NCI-H524 treated with DMSO at 0.1 percent for 48 hours (cell line): ENCODE data around the gene SLCO4A1.
"Not testable (repeated sequence)": the region's sequence is repeated elsewhere in the genome, so short reads cannot be mapped to it uniquely, and the experiment has no call there.

ENCODE experiments used
- DNase-seq: peaks from one replicate; lab custom pipeline; 2025; lab: John Stamatoyannopoulos, UW

Gene SLCO4A1

GRCh38 chr20:62666736-62667529 lies 24.6 kb downstream of the SLCO4A1 start:
- DNase-seq, result no peak

GRCh38 chr20:62667530-62668440 lies 25.5 kb downstream of the SLCO4A1 start:
- DNase-seq, result no peak

- no peak for DNase-seq
Observed at GRCh38 chr20:62668441-62669027, 26.2 kb downstream of the SLCO4A1 start.

- DNase-seq, result no peak
Observed at GRCh38 chr20:62669249-62669648, 26.9 kb downstream of the SLCO4A1 start.

DNA sequence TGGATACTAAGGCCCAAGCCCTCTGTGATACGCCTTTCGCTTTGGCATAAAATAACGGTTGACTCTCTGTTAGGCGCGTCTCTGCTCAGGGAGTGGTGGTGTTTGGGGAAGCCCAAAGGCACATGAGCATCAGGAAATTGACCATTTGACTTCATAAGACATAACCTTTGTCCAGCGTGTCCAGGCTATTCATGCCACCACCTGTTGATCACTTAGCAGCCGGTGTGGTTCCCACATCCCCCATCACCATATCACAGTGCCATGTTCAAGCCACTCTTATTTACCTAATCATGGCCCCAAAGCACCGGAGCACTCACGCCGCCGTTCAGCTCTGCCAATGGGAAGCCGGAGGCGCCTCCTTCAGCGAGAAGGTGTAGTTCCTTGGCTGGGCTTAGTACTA lies 27.9 kb downstream of the SLCO4A1 start:
- DNase-seq, result no peak

DNA sequence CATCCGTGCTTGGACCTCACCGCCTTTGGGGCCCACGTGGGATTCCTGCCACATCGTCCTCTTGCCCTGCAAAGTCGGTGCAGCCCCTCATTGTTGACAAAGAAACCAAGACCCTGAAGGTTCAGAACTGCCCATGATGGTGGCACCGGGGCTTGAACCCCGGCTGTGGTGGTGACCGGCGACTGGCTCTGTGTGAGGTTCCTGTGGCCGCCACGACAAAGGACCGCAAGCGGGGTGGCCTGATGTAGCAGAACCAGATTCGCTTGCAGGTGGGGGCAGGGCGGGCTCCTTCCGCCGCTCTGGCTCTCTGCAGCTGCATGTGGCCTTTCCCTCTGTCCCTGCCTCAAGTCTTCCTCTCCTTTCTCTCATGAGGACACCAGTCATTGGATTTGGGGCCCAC lies 28.7 kb downstream of the SLCO4A1 start:
- no peak for DNase-seq

- no peak for DNase-seq
Observed at GRCh38 chr20:62671765-62672164, 29.5 kb downstream of the SLCO4A1 start.

DNA sequence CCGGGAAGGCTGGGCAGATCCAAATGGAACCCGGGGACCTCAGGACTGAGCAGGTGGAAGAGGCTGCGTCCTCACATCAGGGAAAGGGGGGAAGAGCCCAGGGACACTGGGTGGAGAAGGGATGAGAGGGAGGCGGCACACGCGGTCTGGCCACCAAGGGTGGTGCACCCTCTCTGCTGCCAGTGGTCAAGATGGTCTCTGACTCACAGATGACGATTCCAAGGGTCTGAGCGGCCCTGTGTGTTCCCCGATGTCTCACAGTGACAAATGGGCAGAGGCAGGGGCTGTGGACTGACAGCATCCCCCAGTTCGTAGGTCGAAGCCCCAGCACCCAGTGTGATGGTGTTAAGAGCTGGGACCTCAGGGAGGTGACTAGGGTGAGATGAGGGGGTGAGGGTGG lies 32.1 kb downstream of the SLCO4A1 start:
- no peak for DNase-seq

GRCh38 chr20:62675156-62675876 lies 33.0 kb downstream of the SLCO4A1 start:
- peak; percentile 62 for DNase-seq

DNA sequence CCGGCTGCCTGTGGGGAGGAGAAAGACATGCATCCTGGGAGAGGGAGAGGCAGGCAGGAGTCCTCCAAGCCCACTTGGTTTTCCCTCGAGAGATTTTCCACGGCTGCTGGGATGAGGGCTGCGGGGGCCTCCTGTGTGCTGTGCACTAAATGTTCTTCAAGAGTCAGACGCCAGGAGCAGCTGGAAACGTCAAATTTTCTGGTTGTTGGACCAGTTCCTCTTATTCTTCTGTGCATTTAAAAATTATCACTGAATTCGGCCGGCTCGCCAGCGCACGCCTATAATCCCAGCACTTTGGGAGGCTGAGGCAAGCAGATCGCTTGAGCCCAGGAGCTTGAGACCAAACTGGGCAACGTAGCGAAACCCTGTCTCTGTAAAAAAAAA lies 33.6 kb downstream of the SLCO4A1 start:
- no peak for DNase-seq

DNA sequence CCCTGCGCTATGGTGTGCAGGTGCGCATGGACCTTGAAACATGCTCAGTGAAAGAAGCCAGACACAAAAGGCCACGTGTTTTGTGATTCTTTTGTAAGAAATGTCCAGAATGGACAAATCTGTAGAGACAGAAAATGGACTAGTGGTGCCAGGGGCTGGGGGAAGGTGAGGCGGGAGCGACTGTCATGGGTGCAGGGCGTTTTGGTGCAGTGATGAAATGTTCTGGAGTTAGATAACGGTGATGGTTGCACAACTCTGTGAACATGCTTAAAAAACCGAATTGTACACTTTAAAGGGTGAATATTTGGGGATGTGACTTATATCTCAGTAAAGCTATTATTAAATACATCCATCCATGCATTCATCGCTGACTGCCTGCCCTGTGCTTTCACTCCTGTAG lies 34.7 kb downstream of the SLCO4A1 start:
- DNase-seq, result no peak

DNA sequence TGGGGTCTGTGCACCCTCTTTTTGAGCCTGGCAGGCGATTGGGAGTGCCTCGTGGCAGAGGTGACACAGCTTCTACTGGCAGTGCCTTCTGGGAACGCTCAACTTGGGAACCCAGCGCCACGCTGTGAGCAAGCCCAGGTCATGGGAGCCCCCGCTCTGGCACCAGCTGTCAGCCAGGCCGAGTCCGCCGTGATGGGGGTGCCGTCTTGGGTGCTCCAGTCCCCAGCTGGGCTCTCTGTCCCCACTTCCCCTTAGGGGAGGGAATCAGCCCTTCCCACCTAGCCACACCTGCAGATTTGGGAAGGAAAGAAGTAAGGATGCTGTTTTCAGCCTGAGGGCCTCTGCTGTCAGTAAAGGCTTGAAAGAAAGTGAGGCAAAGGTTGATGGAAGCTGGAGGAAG lies 35.4 kb downstream of the SLCO4A1 start:
- no peak for DNase-seq

- DNase-seq, result no peak
Observed at GRCh38 chr20:62678553-62678952, 36.2 kb downstream of the SLCO4A1 start.

DNA sequence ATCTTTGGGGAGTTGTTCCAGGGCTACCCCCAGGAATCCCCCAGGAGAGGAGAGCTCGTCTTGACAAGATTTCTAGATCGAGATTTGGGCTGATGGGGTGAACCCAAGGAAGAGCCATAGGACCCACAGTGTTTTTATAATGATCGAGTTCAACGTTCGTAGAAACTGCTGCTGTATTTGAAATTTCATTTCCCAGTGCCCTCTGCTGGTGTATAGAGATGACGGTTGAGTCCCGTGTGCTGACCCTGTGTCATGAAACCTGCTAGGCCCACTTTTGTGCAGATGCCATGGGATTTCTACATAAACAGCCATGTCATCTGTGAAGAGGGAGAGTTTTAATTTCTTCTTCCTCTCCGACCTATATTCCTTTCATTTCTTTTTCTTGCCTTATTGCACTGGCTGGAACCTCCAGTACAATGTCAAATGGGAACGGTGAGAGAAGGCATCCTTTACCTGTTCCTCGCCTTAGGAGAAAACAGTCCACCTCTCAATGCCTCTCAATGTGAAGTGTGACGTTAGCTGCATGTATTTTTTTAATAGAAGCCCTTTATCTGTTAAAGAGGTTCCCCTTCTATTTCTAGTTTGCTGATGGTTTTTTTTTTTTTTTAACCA lies 37.8 kb downstream of the SLCO4A1 start:
- no peak for DNase-seq

DNA sequence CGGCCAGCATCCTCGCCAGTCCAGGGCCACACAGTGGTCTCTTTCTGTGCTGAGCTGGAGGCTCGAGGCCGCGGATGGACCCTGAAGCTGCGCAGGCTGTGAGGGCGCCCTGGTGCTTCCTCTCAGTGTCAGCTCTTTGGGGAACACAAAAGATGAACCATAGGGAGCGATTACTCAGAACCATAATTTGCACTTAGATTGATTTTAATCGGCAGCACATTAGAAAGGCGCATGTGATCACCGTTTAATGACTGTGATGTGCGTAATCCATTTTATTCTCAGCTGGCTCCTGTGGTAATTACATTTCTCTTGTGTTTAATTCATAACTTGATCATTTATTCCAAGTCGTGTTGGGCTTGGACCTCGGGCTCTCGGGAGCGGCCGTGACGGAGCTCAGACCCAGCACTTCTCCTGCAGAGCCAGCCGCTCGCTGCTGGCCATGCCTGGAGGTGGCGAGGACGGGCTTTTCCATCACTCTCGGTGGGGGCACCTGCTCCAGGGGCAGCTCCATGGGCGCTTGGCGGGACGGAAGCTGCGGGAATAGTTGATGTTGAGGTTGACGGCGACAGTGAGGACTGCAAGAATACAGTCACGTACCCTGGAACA lies 40.7 kb downstream of the SLCO4A1 start:
- DNase-seq, result no peak

DNA sequence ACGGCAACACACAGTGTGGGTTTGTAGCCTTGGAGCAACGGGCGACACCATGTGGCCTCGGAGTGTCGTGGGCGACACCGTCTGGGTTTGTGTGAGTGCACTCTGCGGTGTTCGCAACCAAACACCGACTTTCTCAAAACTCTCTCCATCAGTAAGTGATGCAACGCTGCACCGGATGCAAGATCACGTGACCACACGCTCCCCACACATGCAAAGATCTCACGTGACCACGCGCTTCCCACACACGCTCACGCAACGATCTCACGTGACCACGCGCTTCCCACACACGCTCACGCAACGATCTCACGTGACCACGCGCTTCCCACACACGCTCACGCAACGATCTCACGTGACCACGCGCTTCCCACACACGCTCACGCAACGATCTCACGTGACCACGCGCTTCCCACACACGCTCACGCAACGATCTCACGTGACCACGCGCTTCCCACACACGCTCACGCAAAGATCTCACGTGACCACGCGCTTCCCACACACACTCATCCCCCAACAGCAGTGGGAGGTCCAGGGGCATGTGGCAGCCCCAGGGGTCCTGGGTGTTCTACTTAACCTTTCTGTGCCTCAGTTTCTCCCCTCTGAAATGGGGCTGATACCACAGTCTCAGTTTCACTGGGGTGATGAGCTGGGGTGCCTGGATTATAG lies 41.5 kb downstream of the SLCO4A1 start:
- not testable (repeated sequence) for DNase-seq

DNA sequence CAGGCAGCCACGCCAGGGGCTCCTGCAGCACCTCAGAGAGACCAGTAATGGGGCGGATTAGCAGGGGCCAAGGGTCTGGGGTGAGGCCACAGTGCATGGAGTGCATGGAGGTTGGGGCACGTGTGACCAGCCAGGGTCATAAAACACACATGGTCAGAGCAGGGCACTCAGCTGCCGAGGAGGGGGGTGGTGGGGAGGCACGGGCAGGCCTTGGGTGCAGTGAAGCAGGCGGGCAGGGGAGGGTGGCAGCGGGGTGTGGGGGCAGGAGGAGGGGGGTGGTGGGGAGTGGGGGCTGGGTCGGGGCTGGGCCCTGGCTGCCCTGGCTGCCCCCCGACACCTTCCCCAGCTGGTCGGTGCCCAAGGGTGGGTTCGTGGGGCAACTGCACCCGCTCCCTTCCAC lies 42.7 kb downstream of the SLCO4A1 start:
- DNase-seq, result no peak

DNA sequence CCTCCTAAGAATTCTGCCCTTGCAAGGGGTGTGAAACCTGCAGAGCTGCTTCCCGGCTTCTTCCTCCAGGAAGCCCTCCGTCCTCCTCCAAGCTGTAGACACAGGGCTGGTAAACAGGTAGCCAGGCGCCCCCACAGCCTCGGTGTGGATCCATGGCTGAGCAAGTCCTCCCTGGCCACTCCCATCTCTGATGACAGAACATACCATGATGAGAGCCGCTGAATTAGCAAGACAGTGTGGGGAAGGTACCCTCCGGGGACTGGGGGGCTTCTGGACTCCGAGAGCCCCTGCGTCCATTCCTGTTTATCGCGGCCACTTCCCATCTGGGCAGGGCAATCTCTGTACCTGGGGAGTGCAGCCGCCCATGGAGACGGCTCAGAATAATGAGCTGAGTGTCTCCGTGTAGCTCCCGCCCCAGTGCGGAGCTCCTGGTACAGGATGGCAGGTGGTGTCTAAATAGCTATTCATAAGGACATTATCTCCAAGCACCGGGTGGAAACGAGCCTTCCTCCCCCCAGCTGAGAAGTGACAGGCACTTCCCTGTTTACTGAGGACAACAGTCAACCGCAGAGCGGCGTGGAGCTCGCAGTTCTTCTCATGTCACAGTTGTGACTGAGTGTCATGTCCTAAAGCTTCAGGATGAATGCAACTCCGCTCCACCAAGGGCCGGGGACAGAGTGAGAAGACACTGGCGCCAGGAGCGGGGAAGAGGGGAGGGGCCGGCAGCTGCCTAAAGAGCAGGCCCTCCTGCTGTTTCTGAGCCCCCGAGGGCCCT lies 43.7 kb downstream of the SLCO4A1 start:
- DNase-seq, result peak; percentile 62

DNA sequence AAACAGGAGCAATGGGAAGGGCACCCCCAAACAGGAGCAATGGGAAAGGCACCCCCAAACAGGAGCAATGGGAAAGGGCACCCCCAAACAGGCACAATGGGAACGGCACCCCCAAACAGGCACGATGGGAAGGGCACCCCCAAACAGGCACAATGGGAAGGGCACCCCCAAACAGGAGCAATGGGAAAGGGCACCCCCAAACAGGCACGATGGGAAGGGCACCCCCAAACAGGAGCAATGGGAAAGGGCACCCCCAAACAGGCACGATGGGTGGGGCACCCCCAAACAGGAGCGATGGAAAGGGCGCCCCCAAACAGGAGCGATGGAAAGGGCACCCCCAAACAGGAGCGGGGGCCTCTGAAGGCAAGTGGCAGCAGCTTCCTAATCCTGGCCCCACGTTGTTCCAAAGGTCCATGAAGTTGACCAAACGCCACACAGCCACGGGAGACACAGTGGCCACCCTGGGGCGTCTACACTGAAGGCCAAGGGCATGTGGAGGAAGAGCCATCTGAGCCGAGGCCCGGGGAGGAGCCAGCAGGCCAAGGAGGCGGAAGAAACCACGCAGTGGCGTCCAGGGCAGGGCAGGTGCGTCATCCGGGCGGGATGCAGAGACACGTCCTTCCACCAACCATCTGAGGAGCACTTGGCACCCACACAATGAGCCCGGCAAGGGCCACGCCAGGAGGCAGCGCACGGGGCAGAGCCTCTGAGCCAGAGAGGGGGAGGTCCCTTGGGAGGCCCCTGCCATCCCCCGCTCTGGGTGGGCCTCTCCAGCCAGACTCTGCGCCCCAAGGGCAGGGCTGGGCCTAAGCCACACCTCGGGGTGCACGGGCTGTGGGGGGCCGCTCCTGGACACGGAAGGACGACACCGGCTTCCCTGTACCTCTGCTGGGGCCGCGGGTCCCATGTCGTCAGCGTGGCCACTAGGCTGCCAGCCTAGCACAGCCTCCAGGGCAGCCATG lies 44.8 kb downstream of the SLCO4A1 start:
- no peak for DNase-seq
